ENCODE results near the gene CASQ1. TPM values are rescaled to one million over a fixed set of nuclear protein-coding genes. Genes with fewer than 3 reads are reported as not detected.

Gene CASQ1
- total RNA-seq, 6 donors from 2014 or later: 0.17 to 0.91 TPM; not detected in 4

GRCh38 chr1:160148121-160148520, 42.3 kb upstream of the CASQ1 start:
- no peaks in the 10 kb centered on the region for H3K27me3 ChIP-seq
- WGBS, 2 donors: 85 to 90% methylated on average over 3 of the region's 3 CpGs
- TF ChIP-seq POLR2A (IDR thresholded peaks at IDR 0.05): no peak
- TF ChIP-seq, protein P1, sequence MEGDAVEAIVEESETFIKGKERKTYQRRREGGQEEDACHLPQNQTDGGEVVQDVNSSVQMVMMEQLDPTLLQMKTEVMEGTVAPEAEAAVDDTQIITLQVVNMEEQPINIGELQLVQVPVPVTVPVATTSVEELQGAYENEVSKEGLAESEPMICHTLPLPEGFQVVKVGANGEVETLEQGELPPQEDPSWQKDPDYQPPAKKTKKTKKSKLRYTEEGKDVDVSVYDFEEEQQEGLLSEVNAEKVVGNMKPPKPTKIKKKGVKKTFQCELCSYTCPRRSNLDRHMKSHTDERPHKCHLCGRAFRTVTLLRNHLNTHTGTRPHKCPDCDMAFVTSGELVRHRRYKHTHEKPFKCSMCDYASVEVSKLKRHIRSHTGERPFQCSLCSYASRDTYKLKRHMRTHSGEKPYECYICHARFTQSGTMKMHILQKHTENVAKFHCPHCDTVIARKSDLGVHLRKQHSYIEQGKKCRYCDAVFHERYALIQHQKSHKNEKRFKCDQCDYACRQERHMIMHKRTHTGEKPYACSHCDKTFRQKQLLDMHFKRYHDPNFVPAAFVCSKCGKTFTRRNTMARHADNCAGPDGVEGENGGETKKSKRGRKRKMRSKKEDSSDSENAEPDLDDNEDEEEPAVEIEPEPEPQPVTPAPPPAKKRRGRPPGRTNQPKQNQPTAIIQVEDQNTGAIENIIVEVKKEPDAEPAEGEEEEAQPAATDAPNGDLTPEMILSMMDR (IDR thresholded peaks at IDR 0.05): no peak
- no peaks in the 10 kb centered on the region for H3K36me3 ChIP-seq
- H3K4me3 ChIP-seq: no peak overlapping the region
- no peak overlapping the region for H3K27ac ChIP-seq
- H3K4me1 ChIP-seq: no peaks in the 10 kb centered on the region
- ATAC-seq (ENCODE audit: low FRiP score in 2 of 2): no peak
- no peak for DNase-seq
- H3K9me3 ChIP-seq: no peaks in the 10 kb centered on the region

DNA sequence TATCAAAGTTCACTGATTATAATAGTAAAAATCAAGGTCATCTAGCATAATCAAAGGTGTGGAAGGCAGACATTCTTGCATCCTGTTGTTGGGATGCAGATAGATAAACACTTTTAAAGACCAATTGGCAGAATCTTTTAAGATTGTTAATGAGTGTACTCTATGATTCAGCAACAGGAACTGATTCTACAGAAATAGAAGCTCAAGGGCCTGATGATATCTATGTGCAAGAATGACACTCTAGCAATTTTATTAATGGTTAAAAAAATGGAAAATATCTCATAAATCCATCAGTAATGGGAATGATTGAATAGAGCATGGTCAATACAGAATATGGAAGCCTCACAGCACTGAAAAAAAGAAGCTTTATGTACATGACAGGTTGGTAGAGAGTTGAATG, 41.1 kb upstream of the CASQ1 start:
- no peak overlapping the region for H3K27ac ChIP-seq
- TF ChIP-seq, protein P1 (IDR thresholded peaks at IDR 0.05): no peak
- no peak for TF ChIP-seq POLR2A (IDR thresholded peaks at IDR 0.05)
- no peak for TF ChIP-seq POLR2AphosphoS5 (IDR thresholded peaks at IDR 0.05)
- no peak for TF ChIP-seq EP300 (IDR thresholded peaks at IDR 0.05)

GRCh38 chr1:160149716-160150115, 40.7 kb upstream of the CASQ1 start:
- H3K27me3 ChIP-seq: no peaks in the 10 kb centered on the region
- H3K36me3 ChIP-seq: no peaks in the 10 kb centered on the region
- no peaks in the 10 kb centered on the region for H3K4me1 ChIP-seq
- DNase-seq: no peak
- no peaks in the 10 kb centered on the region for H3K9me3 ChIP-seq
- H3K4me3 ChIP-seq: no peak overlapping the region
- TF ChIP-seq POLR2A (IDR thresholded peaks at IDR 0.05) (no peak), EP300 (IDR thresholded peaks at IDR 0.05) (no peak)
- TF ChIP-seq, protein P1 (IDR thresholded peaks at IDR 0.05): no peak
- ATAC-seq (ENCODE audit: low FRiP score in 2 of 2): no peak
- WGBS, 2 donors: 68 to 86% methylated on average over 2 of the region's 2 CpGs
- no peak overlapping the region for H3K27ac ChIP-seq

More for the DNA sequence above, 41.1 kb upstream of the CASQ1 start:
- ATAC-seq (ENCODE audit: low FRiP score in 2 of 2) (no peak), DNase-seq (no peak)
- Histone ChIP-seq H3K36me3 (no peaks in the 10 kb centered on the region), H3K27me3 (no peaks in the 10 kb centered on the region), H3K9me3 (no peaks in the 10 kb centered on the region), H3K4me3 (no peak overlapping the region), H3K4me1 (no peaks in the 10 kb centered on the region)

DNA sequence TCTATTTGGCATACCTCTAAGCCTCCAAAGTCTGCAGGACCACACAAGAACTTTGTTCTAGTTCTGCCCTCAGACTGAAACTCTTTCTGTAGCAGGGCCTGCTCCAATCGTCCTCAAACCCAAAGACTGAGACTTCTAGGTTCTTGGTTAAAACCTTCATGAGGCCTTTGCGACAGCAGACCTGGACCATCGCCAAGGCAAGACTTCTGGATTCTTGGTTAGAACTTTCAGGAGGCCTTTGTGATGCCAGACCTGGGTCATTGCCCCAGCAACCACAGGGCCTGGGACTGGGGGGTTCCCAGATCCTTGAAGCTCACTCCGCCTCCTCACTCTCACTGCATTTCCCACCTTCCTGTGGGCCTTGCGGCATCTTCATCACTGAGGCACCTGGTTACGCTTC, 39.1 kb upstream of the CASQ1 start, which contains the start of gene ATP1A4:
ATP1A4 (plus strand) TSS at position 301 of the 400 bp plus-strand sequence. CDS start 438 bp downstream, outside the sequence.
- H3K4me1 ChIP-seq: no peaks in the 10 kb centered on the region
- 88 to 92% methylated on average over 6 of the region's 6 CpGs for WGBS, 2 donors
- no peak within 1 kb of the TSS for H3K27ac ChIP-seq
- no peak for TF ChIP-seq POLR2AphosphoS5 (IDR thresholded peaks at IDR 0.05)
- TF ChIP-seq, protein P1 (IDR thresholded peaks at IDR 0.05): no peak
- TF ChIP-seq EP300 (IDR thresholded peaks at IDR 0.05): no peak
- no peak for TF ChIP-seq POLR2A (IDR thresholded peaks at IDR 0.05)
- ATAC-seq (ENCODE audit: low FRiP score in 2 of 2): no peak
- H3K36me3 ChIP-seq: no peaks in the 10 kb centered on the region
- no peaks in the 10 kb centered on the region for H3K9me3 ChIP-seq
- no peak within 1 kb of the TSS for H3K4me3 ChIP-seq
- H3K27me3 ChIP-seq: no peaks in the 10 kb centered on the region
- DNase-seq: no peak

DNA sequence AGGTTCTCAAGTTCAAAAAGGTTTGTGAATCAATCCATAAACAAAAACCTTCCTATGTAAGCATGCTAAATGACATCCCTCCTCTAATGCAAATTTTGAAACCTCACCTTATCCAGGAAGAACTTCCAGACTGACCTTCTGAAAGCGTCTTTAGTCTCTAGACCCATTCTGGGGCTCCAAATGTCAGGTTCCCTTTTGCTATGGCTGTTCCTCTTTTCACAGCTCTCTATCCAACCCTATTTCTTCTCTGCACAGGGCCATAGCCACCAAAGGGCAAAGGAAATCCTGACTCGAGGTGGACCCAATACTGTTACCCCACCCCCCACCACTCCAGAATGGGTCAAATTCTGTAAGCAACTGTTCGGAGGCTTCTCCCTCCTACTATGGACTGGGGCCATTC, 35.6 kb upstream of the CASQ1 start:
- no peak for TF ChIP-seq POLR2AphosphoS5 (IDR thresholded peaks at IDR 0.05)

More for the DNA sequence above, 35.6 kb upstream of the CASQ1 start:
- no peak for DNase-seq
- H3K27me3 ChIP-seq: no peaks in the 10 kb centered on the region
- H3K4me3 ChIP-seq: no peak overlapping the region
- no peaks in the 10 kb centered on the region for H3K9me3 ChIP-seq
- no peak overlapping the region for H3K27ac ChIP-seq
- H3K4me1 ChIP-seq: peaks cover 0 to 5% (median 0%) of the 10 kb centered on the region in 4 donors
- no peaks in the 10 kb centered on the region for H3K36me3 ChIP-seq
- 60 to 81% methylated on average over 3 of the region's 3 CpGs for WGBS, 2 donors
- no peak for ATAC-seq (ENCODE audit: low FRiP score in 2 of 2)
